OCI-LY7 (cell line): ENCODE results near the gene PHACTR1. TPM values are rescaled to one million over a fixed set of nuclear protein-coding genes. Genes with fewer than 3 reads are reported as not detected.

ENCODE experiments used
- BruUV-seq: library from RNA; stranded (reverse); fragments of 400-500 nt; replicated peaks from 2 replicates; lab custom pipeline; 2021; lab: Mats Ljungman, UMichigan
- CTCF ChIA-PET: fragments of 300-600 bp; sonication (Branson Sonifier 250); formaldehyde crosslinking; loops from one replicate; lab custom pipeline; 2022; ENCODE audit warnings: antibody characterized with exemption; ENCODE audit not compliant: unreplicated experiment; lab: Charles Lee
- POLR2A ChIA-PET: fragments of 300-600 bp; sonication (Branson Sonifier 250); formaldehyde crosslinking; loops from one replicate; lab custom pipeline; 2022; ENCODE audit warnings: antibody characterized with exemption; lab: Charles Lee
- DNase-seq: peaks from one replicate; pipeline ENCODE4 v3.0.0-alpha.2; 2015; ENCODE audit warnings: low spot score
- H2AFZ ChIP-seq: fragments of 200-600 bp; sonication (generic), shearing (Covaris generic); 2 replicates; pipeline ENCODE4 v1.6.1; 2014; ENCODE audit warnings: mild to moderate bottlenecking, antibody characterized with exemption, low read length, moderate library complexity
- H3K27ac ChIP-seq: fragments of 200-600 bp; sonication (generic); 2 replicates; pipeline ENCODE4 v1.5.1; 2014; ENCODE audit warnings: mixed run types, low read depth, mild to moderate bottlenecking, moderate library complexity, low read length, inconsistent platforms; ENCODE audit not compliant: poor library complexity, severe bottlenecking
- H3K36me3 ChIP-seq: fragments of 200-600 bp; sonication (generic); 2 replicates; pipeline ENCODE4 v1.6.1; 2014; ENCODE audit warnings: mild to moderate bottlenecking, antibody characterized with exemption, low read length, moderate library complexity, mixed read lengths; ENCODE audit not compliant: insufficient read depth
- H3K4me1 ChIP-seq: fragments of 200-600 bp; sonication (generic); 2 replicates; pipeline ENCODE4 v1.5.1; 2014; ENCODE audit warnings: mild to moderate bottlenecking, low read length; ENCODE audit not compliant: insufficient read depth, poor library complexity, severe bottlenecking
- H3K4me2 ChIP-seq: fragments of 200-600 bp; sonication (generic); 2 replicates; pipeline ENCODE4 v1.6.1; 2014; ENCODE audit warnings: mild to moderate bottlenecking, low read length
- H3K4me3 ChIP-seq: fragments of 200-600 bp; sonication (generic); 2 replicates; pipeline ENCODE4 v1.5.1; 2014; ENCODE audit warnings: mild to moderate bottlenecking, low read depth, low read length; ENCODE audit not compliant: poor library complexity, severe bottlenecking
- H3K79me2 ChIP-seq: fragments of 200-600 bp; sonication (generic); 2 replicates; pipeline ENCODE4 v1.6.1; 2016; ENCODE audit warnings: low read depth, mild to moderate bottlenecking, low read length, moderate library complexity, mixed read lengths; ENCODE audit not compliant: insufficient read depth
- H3K9me2 ChIP-seq: fragments of 200-600 bp; sonication (generic); 2 replicates; pipeline ENCODE4 v1.6.1; 2016; ENCODE audit warnings: mild to moderate bottlenecking, low read length, mixed read lengths; ENCODE audit not compliant: insufficient read depth
- H3K9me3 ChIP-seq: fragments of 200-600 bp; sonication (generic); 2 replicates; pipeline ENCODE4 v1.6.1; 2014; ENCODE audit warnings: mild to moderate bottlenecking, mixed run types, low read length, mixed read lengths
- H4K20me1 ChIP-seq: fragments of 200-600 bp; sonication (generic); 2 replicates; pipeline ENCODE4 v1.6.1; 2014; ENCODE audit warnings: mild to moderate bottlenecking, antibody characterized with exemption, low read length, moderate library complexity, mixed read lengths; ENCODE audit not compliant: insufficient read depth
- EZH2phosphoT487 ChIP-seq: fragments of 200-600 bp; sonication (generic); IDR thresholded peaks from 2 replicates; pipeline ENCODE4 v1.6.1; 2018; ENCODE audit warnings: low read depth, borderline replicate concordance, mild to moderate bottlenecking, mixed run types, antibody characterized with exemption, low read length, moderate library complexity, mixed read lengths
- intact Hi-C: fragments of 100-400 bp; cut with micrococcal nuclease; formaldehyde crosslinking; loops from one replicate; pipeline ENCODE4 v1.10.0; 2022; ENCODE audit not compliant: unreplicated experiment
- total RNA-seq, 2 experiments: library from RNA; depleted of rRNA in 1 of 2; stranded (reverse); fragments of >200 nt in 1 of 2; shearing (Covaris generic) in 1 of 2; gene quantifications; 2 replicates each; pipeline ENCODE4 v1.2.3, GENCODE V29; 2014 to 2022
- TF ChIP-seq, protein P1 (sequence below): fragments of 200-600 bp; sonication (generic); conservative IDR thresholded peaks from 2 replicates; pipeline ENCODE4 v1.5.1; 2014; ENCODE audit warnings: mild to moderate bottlenecking, antibody characterized with exemption, low read length, moderate library complexity, mixed read lengths

PHACTR1 gene
- total RNA-seq, 2 experiments from 2014 or later = 25.1 to 46.6 TPM

DNA sequence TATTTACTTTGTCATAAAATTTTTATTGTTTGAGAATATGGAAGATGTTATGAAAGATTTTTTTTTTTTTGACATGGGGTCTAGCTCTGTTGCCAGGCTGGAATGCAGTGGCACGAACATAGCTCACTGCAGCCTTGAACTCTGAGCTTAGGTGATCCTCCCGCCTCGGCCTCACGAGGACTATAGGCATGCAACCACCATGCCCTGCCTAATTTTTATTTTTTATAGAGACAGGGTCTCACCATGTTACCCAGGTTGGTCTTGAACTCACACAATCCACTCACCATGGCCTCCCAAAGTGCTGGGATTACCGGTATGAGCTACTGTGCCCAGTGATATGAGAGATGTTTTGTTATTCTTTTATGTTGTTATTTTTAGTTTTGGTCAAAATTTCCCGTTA is 316.0 kb downstream of the PHACTR1 start:
- intact Hi-C loops = no loop called here
- no TSS peak for BruUV-seq
- no peaks in the 10 kb centered on the region for H3K9me3 ChIP-seq
- DNase-seq = no peak
- no peaks in the 10 kb centered on the region for H3K79me2 ChIP-seq
- no peak for TF ChIP-seq EZH2phosphoT487
- TF ChIP-seq, protein P1, sequence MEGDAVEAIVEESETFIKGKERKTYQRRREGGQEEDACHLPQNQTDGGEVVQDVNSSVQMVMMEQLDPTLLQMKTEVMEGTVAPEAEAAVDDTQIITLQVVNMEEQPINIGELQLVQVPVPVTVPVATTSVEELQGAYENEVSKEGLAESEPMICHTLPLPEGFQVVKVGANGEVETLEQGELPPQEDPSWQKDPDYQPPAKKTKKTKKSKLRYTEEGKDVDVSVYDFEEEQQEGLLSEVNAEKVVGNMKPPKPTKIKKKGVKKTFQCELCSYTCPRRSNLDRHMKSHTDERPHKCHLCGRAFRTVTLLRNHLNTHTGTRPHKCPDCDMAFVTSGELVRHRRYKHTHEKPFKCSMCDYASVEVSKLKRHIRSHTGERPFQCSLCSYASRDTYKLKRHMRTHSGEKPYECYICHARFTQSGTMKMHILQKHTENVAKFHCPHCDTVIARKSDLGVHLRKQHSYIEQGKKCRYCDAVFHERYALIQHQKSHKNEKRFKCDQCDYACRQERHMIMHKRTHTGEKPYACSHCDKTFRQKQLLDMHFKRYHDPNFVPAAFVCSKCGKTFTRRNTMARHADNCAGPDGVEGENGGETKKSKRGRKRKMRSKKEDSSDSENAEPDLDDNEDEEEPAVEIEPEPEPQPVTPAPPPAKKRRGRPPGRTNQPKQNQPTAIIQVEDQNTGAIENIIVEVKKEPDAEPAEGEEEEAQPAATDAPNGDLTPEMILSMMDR = no peak
- ChIA-PET POLR2A (interaction anchor here (0.6 kb wide), 1 partner anchor 1137 kb away, joined by 4 read pairs; no protein-coding TSS in a partner anchor), CTCF (interaction anchor here (0.5 kb wide), 1 partner anchor 16 kb away, joined by 14 read pairs; no protein-coding TSS in a partner anchor)
- H3K36me3 ChIP-seq = no peaks in the 10 kb centered on the region
- no peak overlapping the region for H3K4me3 ChIP-seq
- no peaks in the 10 kb centered on the region for H3K9me2 ChIP-seq
- no peak overlapping the region for H3K27ac ChIP-seq
- no peaks in the 10 kb centered on the region for H4K20me1 ChIP-seq
- H3K4me1 ChIP-seq = no peaks in the 10 kb centered on the region
- H3K4me2 ChIP-seq = no peak overlapping the region
- H2AFZ ChIP-seq = no peak overlapping the region

DNA sequence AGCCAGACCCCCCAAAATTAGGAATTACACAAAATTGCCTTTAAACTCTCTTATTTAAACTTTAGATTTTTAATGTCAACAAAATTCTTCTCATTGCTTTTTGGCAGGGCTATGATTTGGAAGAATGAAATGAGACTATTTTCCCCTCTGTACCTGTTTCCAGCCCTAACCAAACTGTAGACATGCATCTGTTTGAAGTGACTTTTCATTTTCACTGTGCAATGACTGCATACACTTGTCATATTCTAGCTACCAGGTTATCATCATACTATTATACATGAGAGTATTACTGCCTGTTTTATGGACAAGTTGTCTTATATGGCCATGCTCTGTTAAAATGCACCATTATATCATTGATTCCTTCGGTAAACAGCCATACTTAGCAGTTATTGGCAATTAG is 316.6 kb downstream of the PHACTR1 start:
- TF ChIP-seq, protein P1 = no peak
- TF ChIP-seq EZH2phosphoT487 = no peak
- no peaks in the 10 kb centered on the region for H3K9me3 ChIP-seq
- intact Hi-C loops = no loop called here
- H3K4me3 ChIP-seq = no peak overlapping the region
- H3K79me2 ChIP-seq = no peaks in the 10 kb centered on the region
- ChIA-PET POLR2A (interaction anchor here (0.6 kb wide), 1 partner anchor 1138 kb away, joined by 4 read pairs; no protein-coding TSS in a partner anchor), CTCF (interaction anchor here (0.5 kb wide), 1 partner anchor 15 kb away, joined by 14 read pairs; no protein-coding TSS in a partner anchor)
- no peaks in the 10 kb centered on the region for H3K36me3 ChIP-seq
- H4K20me1 ChIP-seq = no peaks in the 10 kb centered on the region
- H3K4me1 ChIP-seq = no peaks in the 10 kb centered on the region
- H3K4me2 ChIP-seq = no peak overlapping the region
- no TSS peak for BruUV-seq
- H3K9me2 ChIP-seq = no peaks in the 10 kb centered on the region
- H3K27ac ChIP-seq = no peak overlapping the region
- no peak overlapping the region for H2AFZ ChIP-seq
- no peak for DNase-seq

DNA sequence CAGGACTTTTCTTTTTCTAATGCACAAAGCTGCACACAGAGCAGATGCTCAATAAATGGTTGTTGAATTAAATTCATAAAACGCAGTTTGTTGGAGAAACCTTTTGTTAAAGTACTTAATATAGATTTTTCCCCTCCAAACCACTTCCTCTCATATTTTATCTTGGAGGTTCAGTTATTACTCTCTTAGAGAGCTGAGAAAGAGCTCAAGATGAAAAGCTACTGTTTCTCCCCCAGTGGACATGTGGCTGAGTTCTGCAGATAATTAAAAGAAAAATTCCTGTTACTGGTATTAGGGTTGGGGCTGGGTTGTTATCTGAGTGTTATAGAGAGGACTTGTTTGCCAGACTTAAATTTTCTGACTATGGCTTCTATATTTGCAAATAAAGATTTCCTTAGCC is 317.7 kb downstream of the PHACTR1 start:
- Histone ChIP-seq H3K27ac (no peak overlapping the region), H3K4me2 (no peak overlapping the region), H3K36me3 (no peaks in the 10 kb centered on the region), H3K4me3 (no peak overlapping the region), H4K20me1 (no peaks in the 10 kb centered on the region), H3K4me1 (no peaks in the 10 kb centered on the region), H3K9me3 (no peaks in the 10 kb centered on the region), H2AFZ (no peak overlapping the region), H3K9me2 (no peaks in the 10 kb centered on the region), H3K79me2 (no peaks in the 10 kb centered on the region)
- no peak for DNase-seq
- CTCF ChIA-PET = no interaction called here
- intact Hi-C loops = no loop called here
- TF ChIP-seq, protein P1 = no peak
- TF ChIP-seq EZH2phosphoT487 = no peak
- BruUV-seq = no TSS peak
- POLR2A ChIA-PET = no interaction called here
